ENCODE results near the gene DPEP2.

The DPEP2 gene

DNA sequence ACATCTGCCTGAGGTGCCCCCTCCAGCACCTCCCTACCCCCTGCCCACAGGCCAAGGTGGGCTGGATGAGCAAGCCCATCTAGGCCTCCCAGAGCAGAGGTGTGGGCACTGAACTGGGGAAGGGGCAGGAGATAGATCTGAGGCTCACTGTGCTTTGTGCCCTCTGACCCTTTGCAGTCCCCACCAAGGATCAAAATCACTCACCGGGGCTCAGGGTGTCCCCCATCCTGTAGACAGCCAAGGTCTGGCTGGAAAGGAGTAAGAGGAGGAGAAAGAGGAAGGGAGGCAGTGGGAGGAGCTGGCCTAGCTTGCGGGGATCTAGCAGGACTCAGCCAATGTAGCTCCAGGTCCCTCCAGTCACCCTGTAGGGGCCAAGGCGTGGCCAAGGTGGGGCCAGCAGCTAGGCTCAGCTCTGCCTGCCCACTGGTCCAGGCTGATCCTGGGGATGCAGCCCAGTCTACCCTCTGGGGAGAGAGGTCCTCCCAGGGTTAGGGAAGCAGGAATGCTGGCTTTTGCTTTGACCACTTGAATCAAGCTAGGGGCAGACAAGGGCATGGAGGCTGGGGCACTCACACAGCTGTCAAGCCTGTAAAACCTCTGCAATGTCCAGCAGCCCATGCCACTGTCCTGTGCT, 32.6 kb downstream of the DPEP2 start:
- Mint-ChIP-seq H3K27me3 (ENCODE audit: low read depth) (peaks cover 6% of the 10 kb centered on the region), H3K9me3 (no peaks in the 10 kb centered on the region), H3K36me3 (ENCODE audit: low read depth) (peaks cover 14% of the 10 kb centered on the region), H3K4me1 (peaks cover 45% of the 10 kb centered on the region), H3K4me3 (peak overlapping the region; percentile 92 to 95 (median 92)), H3K27ac (peak overlapping the region; percentile 45 to 87 (median 86))
- TF ChIP-seq, protein P1, sequence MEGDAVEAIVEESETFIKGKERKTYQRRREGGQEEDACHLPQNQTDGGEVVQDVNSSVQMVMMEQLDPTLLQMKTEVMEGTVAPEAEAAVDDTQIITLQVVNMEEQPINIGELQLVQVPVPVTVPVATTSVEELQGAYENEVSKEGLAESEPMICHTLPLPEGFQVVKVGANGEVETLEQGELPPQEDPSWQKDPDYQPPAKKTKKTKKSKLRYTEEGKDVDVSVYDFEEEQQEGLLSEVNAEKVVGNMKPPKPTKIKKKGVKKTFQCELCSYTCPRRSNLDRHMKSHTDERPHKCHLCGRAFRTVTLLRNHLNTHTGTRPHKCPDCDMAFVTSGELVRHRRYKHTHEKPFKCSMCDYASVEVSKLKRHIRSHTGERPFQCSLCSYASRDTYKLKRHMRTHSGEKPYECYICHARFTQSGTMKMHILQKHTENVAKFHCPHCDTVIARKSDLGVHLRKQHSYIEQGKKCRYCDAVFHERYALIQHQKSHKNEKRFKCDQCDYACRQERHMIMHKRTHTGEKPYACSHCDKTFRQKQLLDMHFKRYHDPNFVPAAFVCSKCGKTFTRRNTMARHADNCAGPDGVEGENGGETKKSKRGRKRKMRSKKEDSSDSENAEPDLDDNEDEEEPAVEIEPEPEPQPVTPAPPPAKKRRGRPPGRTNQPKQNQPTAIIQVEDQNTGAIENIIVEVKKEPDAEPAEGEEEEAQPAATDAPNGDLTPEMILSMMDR (IDR thresholded peaks at IDR 0.05; ENCODE audit: unreplicated experiment in 3 of 3) = no peak

DNA sequence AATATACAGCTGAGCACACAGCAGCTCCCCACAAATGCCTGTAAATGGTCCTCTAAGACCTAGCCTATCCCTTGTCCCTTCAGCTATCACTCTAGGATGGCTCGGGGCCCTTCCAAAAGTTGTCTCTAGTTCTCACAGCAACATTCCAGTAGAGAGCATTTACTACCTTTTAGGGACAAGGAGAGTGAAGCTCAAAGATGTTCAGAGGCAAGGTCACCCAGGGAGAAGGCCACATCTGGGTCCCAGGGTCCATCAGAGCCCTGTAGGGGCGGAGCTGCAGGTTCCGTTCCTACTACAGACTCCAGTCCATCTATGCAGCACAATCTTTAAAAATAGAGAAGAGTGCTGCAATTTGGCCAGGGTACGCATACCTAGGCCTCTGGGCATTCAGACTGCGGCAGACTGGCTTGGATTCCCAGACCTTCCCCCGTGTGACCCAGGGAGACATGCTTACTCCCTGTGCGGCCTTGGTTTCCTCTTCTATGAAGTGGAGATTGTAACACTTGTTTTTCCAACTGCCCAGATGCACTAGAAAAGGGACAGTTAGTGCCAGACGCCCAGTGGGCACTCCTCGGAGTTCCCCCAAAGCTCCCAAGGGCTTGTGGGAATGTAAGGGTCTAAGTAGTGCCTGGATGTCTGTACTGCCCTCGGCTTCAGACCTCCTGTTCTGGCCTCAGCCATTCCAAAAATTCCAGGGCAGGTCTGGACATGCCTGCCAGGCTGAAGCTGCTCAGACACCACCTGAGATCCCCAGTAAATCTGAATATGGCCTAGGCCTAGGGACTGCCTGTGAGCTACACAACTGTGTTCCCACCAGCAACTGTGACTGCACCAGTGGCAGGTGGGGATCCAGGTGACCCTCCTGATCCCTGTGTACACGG, 33.4 kb downstream of the DPEP2 start:
- Mint-ChIP-seq H3K27ac (peak overlapping the region in 2 of 3 experiments; percentile 52 to 87), H3K27me3 (ENCODE audit: low read depth) (peaks cover under 1% of the 10 kb centered on the region), H3K4me3 (peak overlapping the region; percentile 92 to 95 (median 92)), H3K36me3 (ENCODE audit: low read depth) (peaks cover 17% of the 10 kb centered on the region), H3K4me1 (peaks cover 45% of the 10 kb centered on the region), H3K9me3 (no peaks in the 10 kb centered on the region)
- TF ChIP-seq, protein P1 (IDR thresholded peaks at IDR 0.05; ENCODE audit: unreplicated experiment in 3 of 3) = no peak

DNA sequence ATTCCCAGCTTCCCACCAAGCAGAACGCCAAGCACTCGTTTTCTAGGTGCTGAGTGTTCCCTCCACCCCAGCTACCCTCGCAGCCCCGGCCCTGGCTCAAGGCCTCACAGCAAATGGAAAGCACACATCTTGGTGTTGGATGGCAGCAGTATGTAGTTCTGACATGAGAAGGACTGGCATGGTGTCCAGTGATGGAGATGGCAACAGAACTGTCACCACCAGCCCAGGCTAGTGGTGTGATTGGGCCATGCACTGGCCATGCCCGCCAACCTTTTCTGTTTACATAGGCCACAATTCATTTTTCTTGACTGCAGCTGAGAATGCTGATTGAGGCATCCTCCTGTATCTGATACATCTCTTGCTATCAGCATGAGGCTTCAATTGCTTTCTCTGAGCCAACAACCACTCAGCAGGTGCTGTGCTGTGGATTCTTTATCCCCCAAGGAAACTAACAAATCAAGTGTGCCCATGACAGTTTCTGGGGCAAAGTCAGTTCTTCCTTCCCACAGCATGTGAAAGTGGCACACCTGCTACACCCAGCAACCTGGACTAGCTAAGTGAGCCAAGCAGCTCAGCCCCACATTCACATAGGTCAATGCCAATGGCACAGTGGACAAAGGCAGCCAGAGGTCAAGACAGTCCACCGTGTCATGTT, 34.7 kb downstream of the DPEP2 start:
- peaks cover 22% of the 10 kb centered on the region for H3K36me3 Mint-ChIP-seq (ENCODE audit: low read depth)
- H3K27me3 Mint-ChIP-seq (ENCODE audit: low read depth) = no peaks in the 10 kb centered on the region
- peak overlapping the region in 1 of 3 experiments; percentile 42 for H3K27ac Mint-ChIP-seq
- peak overlapping the region in 2 of 3 experiments; percentile 38 to 41 for H3K4me3 Mint-ChIP-seq
- H3K4me1 Mint-ChIP-seq = peaks cover 50% of the 10 kb centered on the region
- H3K9me3 Mint-ChIP-seq = no peaks in the 10 kb centered on the region
- TF ChIP-seq, protein P1 (IDR thresholded peaks at IDR 0.05; ENCODE audit: unreplicated experiment in 3 of 3) = no peak

DNA sequence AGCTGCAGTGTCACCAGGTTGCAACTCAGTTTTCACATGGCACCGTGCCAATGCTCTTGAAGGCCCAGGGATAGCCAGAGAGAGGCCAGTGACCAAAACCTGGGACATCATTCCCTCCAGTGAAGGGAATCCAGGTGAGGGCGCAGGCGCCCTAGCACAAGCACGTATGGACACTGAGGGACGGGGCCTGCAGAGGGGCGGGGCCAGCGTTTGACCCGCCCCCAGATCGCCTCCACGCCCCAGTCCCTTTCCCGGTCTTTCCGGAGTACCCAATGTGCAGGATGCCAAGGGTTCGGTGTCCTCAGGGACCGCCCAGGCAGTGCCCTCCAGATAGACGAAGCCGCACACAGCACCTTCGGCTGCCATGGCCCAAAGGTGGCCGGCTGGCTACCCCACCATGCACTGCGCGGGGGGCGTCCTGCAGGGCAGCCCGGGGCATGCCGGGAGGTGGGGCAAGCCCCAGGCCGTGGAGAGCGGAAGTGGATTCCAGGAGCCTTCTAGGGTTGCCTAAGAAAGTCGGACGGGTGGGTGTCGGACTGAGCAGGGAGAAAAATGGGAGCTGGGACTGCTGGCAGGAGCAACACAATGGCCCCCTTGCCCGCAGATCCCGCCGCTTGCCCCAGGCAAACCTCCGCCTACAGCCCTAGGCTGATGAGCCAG, 35.5 kb downstream of the DPEP2 start:
- TF ChIP-seq, protein P1 (IDR thresholded peaks at IDR 0.05; ENCODE audit: unreplicated experiment in 3 of 3) = no peak
- H3K27me3 Mint-ChIP-seq (ENCODE audit: low read depth) = no peaks in the 10 kb centered on the region
- H3K4me1 Mint-ChIP-seq = peaks cover 45% of the 10 kb centered on the region
- no peaks in the 10 kb centered on the region for H3K9me3 Mint-ChIP-seq
- no peak overlapping the region for H3K27ac Mint-ChIP-seq
- H3K36me3 Mint-ChIP-seq (ENCODE audit: low read depth) = peaks cover 24% of the 10 kb centered on the region
- H3K4me3 Mint-ChIP-seq = no peak overlapping the region

DNA sequence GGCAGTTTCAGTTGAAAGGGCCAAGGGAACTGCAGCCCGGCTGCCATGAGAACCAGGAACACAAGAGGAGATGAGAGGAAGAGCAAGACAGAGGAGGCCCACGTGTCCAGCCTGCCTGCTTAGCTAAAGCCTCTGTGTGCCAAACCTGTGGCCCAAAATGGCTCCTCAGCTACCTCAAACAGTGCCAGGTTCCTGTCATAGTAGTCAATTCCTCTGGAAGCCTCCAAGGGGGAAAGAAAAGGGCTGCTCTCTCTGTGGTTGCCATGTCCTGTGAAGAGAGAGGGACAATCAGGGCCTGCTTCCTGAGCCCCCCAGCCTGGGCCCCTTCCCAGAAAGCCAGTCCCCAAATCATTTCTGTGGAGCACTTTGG, 36.0 kb downstream of the DPEP2 start:
- Mint-ChIP-seq H3K27me3 (ENCODE audit: low read depth) (no peaks in the 10 kb centered on the region), H3K9me3 (no peaks in the 10 kb centered on the region), H3K27ac (peak overlapping the region in 1 of 3 experiments; percentile 15), H3K4me3 (peak overlapping the region in 1 of 3 experiments; percentile 30), H3K36me3 (ENCODE audit: low read depth) (peaks cover 29% of the 10 kb centered on the region), H3K4me1 (peaks cover 45% of the 10 kb centered on the region)
- TF ChIP-seq, protein P1 (IDR thresholded peaks at IDR 0.05; ENCODE audit: unreplicated experiment in 3 of 3) = no peak

Measured in nephron (organoid).